HEK293 (cell line): Measurements from ENCODE around the gene AKT3.

Experiments
- SP2 ChIP-seq: fragments of 450-650 bp; formaldehyde crosslinking; IDR thresholded peaks from 2 replicates; pipeline ENCODE4 v1.5.1; 2016; ENCODE audit warnings: missing biosample characterization, missing genetic modification characterization
- ZNF114 ChIP-seq: fragments of 450-650 bp; formaldehyde crosslinking; IDR thresholded peaks from 2 replicates; pipeline ENCODE4 v1.5.0; 2017; ENCODE audit warnings: missing biosample characterization, missing genetic modification characterization
- ZNF174 ChIP-seq: fragments of 450-650 bp; formaldehyde crosslinking; IDR thresholded peaks from 2 replicates; pipeline ENCODE4 v1.5.0; 2017; ENCODE audit warnings: missing biosample characterization, mild to moderate bottlenecking, missing genetic modification characterization
- ZNF184 ChIP-seq: fragments of 450-650 bp; IDR thresholded peaks from 2 replicates; pipeline ENCODE4 v1.5.1; 2018; ENCODE audit warnings: missing biosample characterization, mild to moderate bottlenecking, missing genetic modification characterization
- ZNF394 ChIP-seq: fragments of 450-650 bp; formaldehyde crosslinking; IDR thresholded peaks from 2 replicates; pipeline ENCODE4 v1.5.1; 2016; ENCODE audit warnings: missing biosample characterization, missing genetic modification characterization, mild to moderate bottlenecking, moderate library complexity, borderline replicate concordance
- ZNF76 ChIP-seq: fragments of 450-650 bp; formaldehyde crosslinking; IDR thresholded peaks from 2 replicates; pipeline ENCODE4; 2016; ENCODE audit warnings: low read depth, missing biosample characterization, missing genetic modification characterization, borderline replicate concordance
- TF ChIP-seq, protein P1 (sequence below): fragments of 450-650 bp; formaldehyde crosslinking; IDR thresholded peaks from 2 replicates; pipeline ENCODE4 v1.5.1; 2016; ENCODE audit warnings: missing biosample characterization, missing genetic modification characterization
- TF ChIP-seq, protein P2 (sequence below): fragments of 450-650 bp; formaldehyde crosslinking; IDR thresholded peaks from 2 replicates; pipeline ENCODE4 v1.5.1; 2017; ENCODE audit warnings: missing biosample characterization, missing genetic modification characterization
- TF ChIP-seq, protein P3 (sequence below): fragments of 450-650 bp; formaldehyde crosslinking; IDR thresholded peaks from 2 replicates; pipeline ENCODE4 v1.5.1; 2016; ENCODE audit warnings: missing biosample characterization, missing genetic modification characterization, low read depth
- TF ChIP-seq, protein P4 (sequence below): fragments of 450-650 bp; formaldehyde crosslinking; IDR thresholded peaks from 2 replicates; pipeline ENCODE4 v1.5.1; 2016; ENCODE audit warnings: missing biosample characterization, missing genetic modification characterization
- TF ChIP-seq, protein P5 (sequence below): fragments of 450-650 bp; formaldehyde crosslinking; IDR thresholded peaks from 2 replicates; pipeline ENCODE4; 2016; ENCODE audit warnings: missing biosample characterization, missing genetic modification characterization
- TF ChIP-seq, protein P6 (sequence below): IDR thresholded peaks from 2 replicates; pipeline ENCODE4 v1.6.1; 2011; ENCODE audit warnings: mild to moderate bottlenecking, low read depth, low read length, borderline replicate concordance

DNA sequence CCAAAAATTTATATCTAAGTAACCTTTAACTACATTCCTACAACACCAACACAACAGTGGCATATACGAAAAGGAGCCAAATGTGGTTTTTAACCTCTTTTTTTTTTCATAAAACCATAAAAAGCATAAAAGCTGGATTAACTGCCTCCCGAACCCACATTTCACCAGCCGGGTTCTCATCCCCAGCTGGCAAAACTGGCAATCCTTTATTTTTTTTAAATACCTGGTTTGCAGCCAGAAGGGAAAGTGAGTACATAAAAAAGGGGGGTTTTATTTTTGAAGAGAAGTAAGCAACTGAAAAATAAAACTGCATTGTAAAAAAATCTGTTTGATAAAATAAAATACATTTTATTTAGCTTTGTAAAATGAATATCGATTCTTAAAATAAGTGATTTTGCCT is 295.4 kb downstream of the AKT3 start:
- no peak for TF ChIP-seq ZNF184 (tag by site-specific recombination)
- no peak for TF ChIP-seq ZNF174 (tag by site-specific recombination)
- TF ChIP-seq SP2 (tag by site-specific recombination) = no peak
- no peak for TF ChIP-seq ZNF114 (tag by site-specific recombination)
- TF ChIP-seq, protein P1, sequence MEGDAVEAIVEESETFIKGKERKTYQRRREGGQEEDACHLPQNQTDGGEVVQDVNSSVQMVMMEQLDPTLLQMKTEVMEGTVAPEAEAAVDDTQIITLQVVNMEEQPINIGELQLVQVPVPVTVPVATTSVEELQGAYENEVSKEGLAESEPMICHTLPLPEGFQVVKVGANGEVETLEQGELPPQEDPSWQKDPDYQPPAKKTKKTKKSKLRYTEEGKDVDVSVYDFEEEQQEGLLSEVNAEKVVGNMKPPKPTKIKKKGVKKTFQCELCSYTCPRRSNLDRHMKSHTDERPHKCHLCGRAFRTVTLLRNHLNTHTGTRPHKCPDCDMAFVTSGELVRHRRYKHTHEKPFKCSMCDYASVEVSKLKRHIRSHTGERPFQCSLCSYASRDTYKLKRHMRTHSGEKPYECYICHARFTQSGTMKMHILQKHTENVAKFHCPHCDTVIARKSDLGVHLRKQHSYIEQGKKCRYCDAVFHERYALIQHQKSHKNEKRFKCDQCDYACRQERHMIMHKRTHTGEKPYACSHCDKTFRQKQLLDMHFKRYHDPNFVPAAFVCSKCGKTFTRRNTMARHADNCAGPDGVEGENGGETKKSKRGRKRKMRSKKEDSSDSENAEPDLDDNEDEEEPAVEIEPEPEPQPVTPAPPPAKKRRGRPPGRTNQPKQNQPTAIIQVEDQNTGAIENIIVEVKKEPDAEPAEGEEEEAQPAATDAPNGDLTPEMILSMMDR (tag by site-specific recombination) = no peak
- TF ChIP-seq ZNF76 (tag by site-specific recombination) = no peak
- no peak for TF ChIP-seq ZNF394 (tag by site-specific recombination)
- TF ChIP-seq, protein P2, sequence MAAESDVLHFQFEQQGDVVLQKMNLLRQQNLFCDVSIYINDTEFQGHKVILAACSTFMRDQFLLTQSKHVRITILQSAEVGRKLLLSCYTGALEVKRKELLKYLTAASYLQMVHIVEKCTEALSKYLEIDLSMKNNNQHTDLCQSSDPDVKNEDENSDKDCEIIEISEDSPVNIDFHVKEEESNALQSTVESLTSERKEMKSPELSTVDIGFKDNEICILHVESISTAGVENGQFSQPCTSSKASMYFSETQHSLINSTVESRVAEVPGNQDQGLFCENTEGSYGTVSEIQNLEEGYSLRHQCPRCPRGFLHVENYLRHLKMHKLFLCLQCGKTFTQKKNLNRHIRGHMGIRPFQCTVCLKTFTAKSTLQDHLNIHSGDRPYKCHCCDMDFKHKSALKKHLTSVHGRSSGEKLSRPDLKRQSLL (tag by site-specific recombination) = no peak
- TF ChIP-seq, protein P3, sequence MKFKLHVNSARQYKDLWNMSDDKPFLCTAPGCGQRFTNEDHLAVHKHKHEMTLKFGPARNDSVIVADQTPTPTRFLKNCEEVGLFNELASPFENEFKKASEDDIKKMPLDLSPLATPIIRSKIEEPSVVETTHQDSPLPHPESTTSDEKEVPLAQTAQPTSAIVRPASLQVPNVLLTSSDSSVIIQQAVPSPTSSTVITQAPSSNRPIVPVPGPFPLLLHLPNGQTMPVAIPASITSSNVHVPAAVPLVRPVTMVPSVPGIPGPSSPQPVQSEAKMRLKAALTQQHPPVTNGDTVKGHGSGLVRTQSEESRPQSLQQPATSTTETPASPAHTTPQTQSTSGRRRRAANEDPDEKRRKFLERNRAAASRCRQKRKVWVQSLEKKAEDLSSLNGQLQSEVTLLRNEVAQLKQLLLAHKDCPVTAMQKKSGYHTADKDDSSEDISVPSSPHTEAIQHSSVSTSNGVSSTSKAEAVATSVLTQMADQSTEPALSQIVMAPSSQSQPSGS (tag by site-specific recombination) = no peak
- TF ChIP-seq, protein P4, sequence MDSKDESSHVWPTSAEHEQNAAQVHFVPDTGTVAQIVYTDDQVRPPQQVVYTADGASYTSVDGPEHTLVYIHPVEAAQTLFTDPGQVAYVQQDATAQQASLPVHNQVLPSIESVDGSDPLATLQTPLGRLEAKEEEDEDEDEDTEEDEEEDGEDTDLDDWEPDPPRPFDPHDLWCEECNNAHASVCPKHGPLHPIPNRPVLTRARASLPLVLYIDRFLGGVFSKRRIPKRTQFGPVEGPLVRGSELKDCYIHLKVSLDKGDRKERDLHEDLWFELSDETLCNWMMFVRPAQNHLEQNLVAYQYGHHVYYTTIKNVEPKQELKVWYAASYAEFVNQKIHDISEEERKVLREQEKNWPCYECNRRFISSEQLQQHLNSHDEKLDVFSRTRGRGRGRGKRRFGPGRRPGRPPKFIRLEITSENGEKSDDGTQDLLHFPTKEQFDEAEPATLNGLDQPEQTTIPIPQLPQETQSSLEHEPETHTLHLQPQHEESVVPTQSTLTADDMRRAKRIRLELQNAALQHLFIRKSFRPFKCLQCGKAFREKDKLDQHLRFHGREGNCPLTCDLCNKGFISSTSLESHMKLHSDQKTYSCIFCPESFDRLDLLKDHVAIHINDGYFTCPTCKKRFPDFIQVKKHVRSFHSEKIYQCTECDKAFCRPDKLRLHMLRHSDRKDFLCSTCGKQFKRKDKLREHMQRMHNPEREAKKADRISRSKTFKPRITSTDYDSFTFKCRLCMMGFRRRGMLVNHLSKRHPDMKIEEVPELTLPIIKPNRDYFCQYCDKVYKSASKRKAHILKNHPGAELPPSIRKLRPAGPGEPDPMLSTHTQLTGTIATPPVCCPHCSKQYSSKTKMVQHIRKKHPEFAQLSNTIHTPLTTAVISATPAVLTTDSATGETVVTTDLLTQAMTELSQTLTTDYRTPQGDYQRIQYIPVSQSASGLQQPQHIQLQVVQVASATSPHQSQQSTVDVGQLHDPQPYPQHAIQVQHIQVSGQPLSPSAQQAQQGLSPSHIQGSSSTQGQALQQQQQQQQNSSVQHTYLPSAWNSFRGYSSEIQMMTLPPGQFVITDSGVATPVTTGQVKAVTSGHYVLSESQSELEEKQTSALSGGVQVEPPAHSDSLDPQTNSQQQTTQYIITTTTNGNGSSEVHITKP (tag by site-specific recombination) = no peak
- TF ChIP-seq, protein P5, sequence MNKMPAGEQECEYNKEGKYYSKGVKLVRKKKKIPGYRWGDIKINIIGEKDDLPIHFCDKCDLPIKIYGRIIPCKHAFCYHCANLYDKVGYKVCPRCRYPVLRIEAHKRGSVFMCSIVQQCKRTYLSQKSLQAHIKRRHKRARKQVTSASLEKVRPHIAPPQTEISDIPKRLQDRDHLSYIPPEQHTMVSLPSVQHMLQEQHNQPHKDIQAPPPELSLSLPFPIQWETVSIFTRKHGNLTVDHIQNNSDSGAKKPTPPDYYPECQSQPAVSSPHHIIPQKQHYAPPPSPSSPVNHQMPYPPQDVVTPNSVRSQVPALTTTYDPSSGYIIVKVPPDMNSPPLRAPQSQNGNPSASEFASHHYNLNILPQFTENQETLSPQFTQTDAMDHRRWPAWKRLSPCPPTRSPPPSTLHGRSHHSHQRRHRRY (tag by site-specific recombination) = no peak
- TF ChIP-seq, protein P6, sequence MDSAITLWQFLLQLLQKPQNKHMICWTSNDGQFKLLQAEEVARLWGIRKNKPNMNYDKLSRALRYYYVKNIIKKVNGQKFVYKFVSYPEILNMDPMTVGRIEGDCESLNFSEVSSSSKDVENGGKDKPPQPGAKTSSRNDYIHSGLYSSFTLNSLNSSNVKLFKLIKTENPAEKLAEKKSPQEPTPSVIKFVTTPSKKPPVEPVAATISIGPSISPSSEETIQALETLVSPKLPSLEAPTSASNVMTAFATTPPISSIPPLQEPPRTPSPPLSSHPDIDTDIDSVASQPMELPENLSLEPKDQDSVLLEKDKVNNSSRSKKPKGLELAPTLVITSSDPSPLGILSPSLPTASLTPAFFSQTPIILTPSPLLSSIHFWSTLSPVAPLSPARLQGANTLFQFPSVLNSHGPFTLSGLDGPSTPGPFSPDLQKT = no peak
